Keratinocyte (primary cell): Measurements from ENCODE around the gene MRTFA.

Source experiments
- CTCF ChIP-seq, 3 experiments: IDR thresholded peaks in 1 of 3; conservative IDR thresholded peaks in 1 of 3; optimal IDR thresholded peaks in 1 of 3; 2 replicates in 2 of 3; 3 replicates in 1 of 3; pipeline versions ENCODE3 to v1.5.1; 2011; ENCODE audit warnings: low read length in 3 of 3, mild to moderate bottlenecking in 3 of 3, moderate library complexity in 2 of 3, control low read depth in 1 of 3, inconsistent platforms in 1 of 3; ENCODE audit not compliant: insufficient read depth in 2 of 3; ENCODE audit errors: extremely low read depth in 1 of 3
- EZH2 ChIP-seq: IDR thresholded peaks from one replicate; pipeline ENCODE4 v1.6.1; 2012; ENCODE audit warnings: inconsistent platforms, mild to moderate bottlenecking, low read length, moderate library complexity

- TF ChIP-seq CTCF (optimal IDR thresholded peaks at IDR 0.05 in 1 of 3, IDR thresholded peaks at IDR 0.05 in 1 of 3, conservative IDR thresholded peaks at IDR 0.05 in 1 of 3; ENCODE audit: extremely low read depth in 1 of 3, insufficient read depth in 2 of 3, low read length in 3 of 3) (no peak), EZH2 (no peak)
These were observed 24.2 kb upstream of the MRTFA start for GRCh38 chr22:40660730-40661129.
